Ishikawa (cell line): ENCODE measurements around the gene CHN2.

Experiments used
- CEBPB ChIP-seq: IDR thresholded peaks from 2 replicates; pipeline ENCODE4 v1.6.1; 2012
- CREB1 ChIP-seq: IDR thresholded peaks from 2 replicates; pipeline ENCODE4 v1.6.1; 2012; ENCODE audit warnings: low read depth
- EGR1 ChIP-seq: IDR thresholded peaks from 2 replicates; pipeline ENCODE4 v1.6.1; 2012
- EP300 ChIP-seq: IDR thresholded peaks from 2 replicates; pipeline ENCODE4 v1.6.1; 2012; ENCODE audit warnings: borderline replicate concordance
- FOXM1 ChIP-seq: IDR thresholded peaks from 2 replicates; pipeline ENCODE4 v1.6.1; 2012; ENCODE audit warnings: low read depth, borderline replicate concordance
- MAX ChIP-seq: IDR thresholded peaks from 2 replicates; pipeline ENCODE4 v1.6.1; 2012
- NFIC ChIP-seq: IDR thresholded peaks from 2 replicates; pipeline ENCODE4 v1.6.1; 2012
- RAD21 ChIP-seq: IDR thresholded peaks from 2 replicates; pipeline ENCODE4 v1.6.1; 2012; ENCODE audit warnings: low read depth
- REST ChIP-seq: IDR thresholded peaks from 2 replicates; pipeline ENCODE4 v1.6.1; 2012; ENCODE audit warnings: low read depth, mild to moderate bottlenecking
- TAF1 ChIP-seq: IDR thresholded peaks from 2 replicates; pipeline ENCODE4 v1.6.1; 2012; ENCODE audit warnings: low read depth, mild to moderate bottlenecking
- TCF12 ChIP-seq: IDR thresholded peaks from 2 replicates; pipeline ENCODE4 v1.6.1; 2012; ENCODE audit warnings: low read depth
- TEAD4 ChIP-seq: IDR thresholded peaks from 2 replicates; pipeline ENCODE4 v1.6.1; 2012
- YY1 ChIP-seq: IDR thresholded peaks from 2 replicates; pipeline ENCODE4 v1.6.1; 2012; ENCODE audit warnings: low read depth
- ZBTB7A ChIP-seq: IDR thresholded peaks from 2 replicates; pipeline ENCODE4 v1.6.1; 2012; ENCODE audit warnings: low read depth

- TF ChIP-seq MAX (no peak), YY1 (no peak), NFIC (no peak), FOXM1 (no peak), EP300 (no peak), CEBPB (no peak), TAF1 (no peak), ZBTB7A (no peak), EGR1 (no peak), RAD21 (no peak), TEAD4 (no peak), REST (no peak), TCF12 (no peak), CREB1 (no peak)
These were observed 207.2 kb downstream of the CHN2 start for GRCh38 chr7:29401769-29402168.
